Esophagus muscularis mucosa (tissue), 4 donors: ENCODE data around the gene RBM25. TPM values are rescaled to one million over a fixed set of nuclear protein-coding genes. Genes with fewer than 3 reads are reported as not detected.

Experiments used
- DNase-seq: peaks from one replicate; pipeline ENCODE4 v3.0.0-alpha.2; 2017; ENCODE audit errors: extremely low spot score
- H3K27ac ChIP-seq, 4 donors: fragments of 200-600 bp; sonication (generic); replicated peaks in 1 of 4; 1 replicate in 3 of 4; 2 replicates in 1 of 4; pipeline ENCODE4 v1.5.1; 2016 to 2019; ENCODE audit warnings: mild to moderate bottlenecking in 1 of 4
- H3K27me3 ChIP-seq, 4 donors: fragments of 200-600 bp; sonication (generic); one replicate each; pipeline versions ENCODE4 v1.5.1 to v1.6.0; 2016 to 2019
- H3K36me3 ChIP-seq, 4 donors: fragments of 200-600 bp; sonication (generic); one replicate each; pipeline ENCODE4 v1.5.1; 2016 to 2019
- H3K4me1 ChIP-seq, 4 donors: fragments of 200-600 bp; sonication (generic); one replicate each; pipeline ENCODE4 v1.5.1; 2016 to 2019
- H3K4me3 ChIP-seq, 4 donors: fragments of 200-600 bp; sonication (generic); 1 replicate in 2 of 4; 2 replicates in 2 of 4; pipeline ENCODE4 v1.5.1; 2016 to 2019; ENCODE audit warnings: mild to moderate bottlenecking in 4 of 4, moderate library complexity in 1 of 4
- H3K9me3 ChIP-seq, 4 donors: fragments of 200-600 bp; sonication (generic); 1 replicate in 3 of 4; 2 replicates in 1 of 4; pipeline ENCODE4 v1.5.1; 2016 to 2019
- CTCF ChIP-seq, 3 experiments: fragments of 200-600 bp in 2 of 3; fragments of 450-650 bp in 1 of 3; sonication (generic) in 2 of 3; IDR thresholded peaks; one replicate each; pipeline ENCODE4 v1.5.1; 2017 to 2019; ENCODE audit warnings: antibody characterized with exemption in 3 of 3, mild to moderate bottlenecking in 2 of 3, moderate library complexity in 1 of 3
- EP300 ChIP-seq: sonication (generic); formaldehyde crosslinking; IDR thresholded peaks from one replicate; pipeline ENCODE4 v1.6.1; 2017; ENCODE audit warnings: antibody characterized with exemption
- POLR2A ChIP-seq: fragments of 450-650 bp; IDR thresholded peaks from one replicate; pipeline ENCODE4 v1.6.1; 2017; ENCODE audit warnings: antibody characterized with exemption, moderate library complexity, mild to moderate bottlenecking, low read depth
- POLR2AphosphoS5 ChIP-seq, 2 donors: sonication (generic); formaldehyde crosslinking; IDR thresholded peaks; one replicate each; pipeline ENCODE4 v1.6.1; 2017; ENCODE audit warnings: antibody characterized with exemption in 2 of 2
- WGBS: methylation state at CpG from one replicate; pipeline ENCODE4 v1.1.5; 2018; 5-methylcytosine and 5-hydroxymethylcytosine counted together
- intact Hi-C: fragments of 100-400 bp; cut with DNase I; formaldehyde crosslinking; loops from one replicate; pipeline ENCODE4 v1.15.1; 2023
- total RNA-seq, 4 donors: library from RNA; depleted of rRNA; stranded (reverse); fragments of >200 nt; gene quantifications; one replicate each; pipeline versions ENCODE4 v1.1.0 to v1.2.1, GENCODE V29; 2016

Gene RBM25
- total RNA-seq, 4 donors from 2014 or later: 25.6 to 44.0 (median 35.1) TPM

GRCh38 chr14:73025544-73025943 is 32.8 kb upstream of the RBM25 start:
- Histone ChIP-seq H3K27ac (peak overlapping the region in 1 of 4 donors; percentile 91), H3K4me1 (peaks cover 35 to 60% (median 53%) of the 10 kb centered on the region in 4 donors), H3K27me3 (no peaks in the 10 kb centered on the region), H3K9me3 (no peaks in the 10 kb centered on the region), H3K4me3 (peak overlapping the region; percentile 71 to 88 (median 82)), H3K36me3 (peaks cover 8 to 32% (median 23%) of the 10 kb centered on the region in 4 donors)
- intact Hi-C loops: no loop called here
- DNase-seq: no peak
- WGBS: 81% methylated on average over 3 of the region's 3 CpGs
- TF ChIP-seq POLR2A: no peak
- TF ChIP-seq POLR2AphosphoS5 (IDR thresholded peaks at IDR 0.05): no peak
- no peak for TF ChIP-seq EP300
- no peak for TF ChIP-seq CTCF (IDR thresholded peaks at IDR 0.05)

- intact Hi-C loops: loop anchor here (2.0 kb wide), 1 partner anchor 32 kb away; the partner anchor contains the start of gene RBM25
- no peaks in the 10 kb centered on the region for H3K9me3 ChIP-seq
These were observed 32.0 kb upstream of the RBM25 start for GRCh38 chr14:73026243-73026844.

GRCh38 chr14:73026845-73027542 is 31.3 kb upstream of the RBM25 start, which contains the start of gene ZFYVE1:
Gene ZFYVE1, minus strand, starts transcription at chr14:73027106. Its CDS starts 2,598 bp downstream, at chr14:73024508.
- intact Hi-C loops: loop anchor here (2.0 kb wide), 1 partner anchor 32 kb away; the partner anchor contains the start of gene RBM25

More at GRCh38 chr14:73026243-73026844, 32.0 kb upstream of the RBM25 start:
- TF ChIP-seq CTCF (IDR thresholded peaks at IDR 0.05) (no peak), EP300 (no peak), POLR2A (no peak)
- Histone ChIP-seq H3K27me3 (no peaks in the 10 kb centered on the region), H3K27ac (peak overlapping the region; percentile 87 to 91 (median 90)), H3K4me3 (peak overlapping the region; percentile 71 to 88 (median 82)), H3K4me1 (peaks cover 35 to 52% (median 51%) of the 10 kb centered on the region in 4 donors), H3K36me3 (peaks cover 8 to 25% (median 16%) of the 10 kb centered on the region in 4 donors)
- WGBS: 4% methylated on average over 14 of the region's 21 CpGs
- DNase-seq: no peak

GRCh38 chr14:73027546-73027945 is 30.8 kb upstream of the RBM25 start:
- no peak for TF ChIP-seq POLR2AphosphoS5 (IDR thresholded peaks at IDR 0.05)
- TF ChIP-seq EP300: no peak
- no peak for TF ChIP-seq CTCF (IDR thresholded peaks at IDR 0.05)
- no peak for TF ChIP-seq POLR2A
- H3K36me3 ChIP-seq: peaks cover 8 to 18% (median 14%) of the 10 kb centered on the region in 4 donors
- no peaks in the 10 kb centered on the region for H3K9me3 ChIP-seq
- peak overlapping the region; percentile 71 to 88 (median 82) for H3K4me3 ChIP-seq
- intact Hi-C loops: loop anchor here (2.0 kb wide), 1 partner anchor 31 kb away; the partner anchor contains the start of gene RBM25
- H3K4me1 ChIP-seq: peaks cover 25 to 40% (median 39%) of the 10 kb centered on the region in 4 donors
- 55% methylated on average over 3 of the region's 3 CpGs for WGBS
- DNase-seq: no peak
- H3K27me3 ChIP-seq: no peaks in the 10 kb centered on the region
- peak overlapping the region; percentile 23 to 91 (median 90) for H3K27ac ChIP-seq

More at GRCh38 chr14:73026845-73027542, 31.3 kb upstream of the RBM25 start, which contains the start of gene ZFYVE1:
- TF ChIP-seq CTCF (IDR thresholded peaks at IDR 0.05): peak in 1 of 3 experiments; percentile 27
- no peak for TF ChIP-seq EP300
- TF ChIP-seq POLR2A: peak; percentile 61
- TF ChIP-seq POLR2AphosphoS5 (IDR thresholded peaks at IDR 0.05): peak; percentile 96 to 99
- Histone ChIP-seq H3K4me3 (peak within 1 kb of the TSS; percentile 71 to 88 (median 82)), H3K36me3 (peaks cover 8 to 21% (median 16%) of the 10 kb centered on the region in 4 donors), H3K9me3 (no peaks in the 10 kb centered on the region), H3K4me1 (peaks cover 30 to 46% (median 45%) of the 10 kb centered on the region in 4 donors), H3K27ac (peak within 1 kb of the TSS; percentile 87 to 91 (median 90)), H3K27me3 (no peaks in the 10 kb centered on the region)
- 10% methylated on average over 4 of the region's 42 CpGs for WGBS
- DNase-seq: peak; percentile 98
